Trophoblast cell (in vitro differentiated cells and primary cell): Measurements from ENCODE around the gene ADAM8.
"Not testable (repeated sequence)": the region's sequence is repeated elsewhere in the genome, so short reads cannot be mapped to it uniquely, and the experiment has no call there.

Experiments
- DNase-seq, 2 donors: peaks; one replicate each; pipeline ENCODE4 v3.0.0-alpha.2; 2016
- H2AFZ ChIP-seq: 2 replicates; pipeline ENCODE4 v1.6.1; 2013; ENCODE audit warnings: low read length, moderate library complexity, mild to moderate bottlenecking; ENCODE audit not compliant: insufficient read depth, poor library complexity
- H2AK5ac ChIP-seq: 2 replicates; pipeline ENCODE4 v1.6.1; 2013; ENCODE audit warnings: mild to moderate bottlenecking, low read length
- H2BK120ac ChIP-seq: 2 replicates; pipeline ENCODE4 v1.6.1; 2013; ENCODE audit warnings: low read length, mild to moderate bottlenecking, moderate library complexity; ENCODE audit not compliant: insufficient read depth, poor library complexity
- H2BK12ac ChIP-seq: 2 replicates; pipeline ENCODE4 v1.6.1; 2013; ENCODE audit warnings: mild to moderate bottlenecking, low read length, moderate library complexity
- H2BK5ac ChIP-seq: 2 replicates; pipeline ENCODE4 v1.6.1; 2013; ENCODE audit warnings: low read length, low read depth, moderate library complexity, mild to moderate bottlenecking; ENCODE audit not compliant: poor library complexity
- H3K14ac ChIP-seq: 2 replicates; pipeline ENCODE4 v1.6.1; 2013; ENCODE audit warnings: mild to moderate bottlenecking, low read length
- H3K18ac ChIP-seq: 2 replicates; pipeline ENCODE4 v1.6.1; 2013; ENCODE audit warnings: mild to moderate bottlenecking, low read length
- H3K23ac ChIP-seq: 2 replicates; pipeline ENCODE4 v1.6.1; 2013; ENCODE audit warnings: low read length
- H3K27ac ChIP-seq: 2 replicates; pipeline ENCODE4 v1.5.1; 2013; ENCODE audit warnings: low read depth, mild to moderate bottlenecking, inconsistent platforms, low read length, moderate library complexity
- H3K27me3 ChIP-seq: 2 replicates; pipeline ENCODE4 v1.6.1; 2013; ENCODE audit warnings: inconsistent platforms, mild to moderate bottlenecking, low read length, moderate library complexity; ENCODE audit not compliant: insufficient read depth
- H3K36me3 ChIP-seq, 2 experiments: 1 replicate in 1 of 2; 2 replicates in 1 of 2; pipeline ENCODE4 v1.6.1; 2013; ENCODE audit warnings: low read length in 2 of 2, mild to moderate bottlenecking in 2 of 2, moderate library complexity in 1 of 2; ENCODE audit not compliant: insufficient read depth in 2 of 2, control insufficient read depth in 1 of 2
- H3K4ac ChIP-seq: 2 replicates; pipeline ENCODE4 v1.6.1; 2013; ENCODE audit warnings: low read depth, mild to moderate bottlenecking, low read length, moderate library complexity
- H3K4me1 ChIP-seq, 2 experiments: 1 replicate in 1 of 2; 2 replicates in 1 of 2; pipeline ENCODE4 v1.6.1; 2013; ENCODE audit warnings: low read length in 2 of 2, mild to moderate bottlenecking in 2 of 2, moderate library complexity in 1 of 2; ENCODE audit not compliant: insufficient read depth in 2 of 2, control insufficient read depth in 1 of 2
- H3K4me2 ChIP-seq: 2 replicates; pipeline ENCODE4 v1.6.1; 2013; ENCODE audit warnings: inconsistent platforms, mild to moderate bottlenecking, low read length, moderate library complexity
- H3K4me3 ChIP-seq: 2 replicates; pipeline ENCODE4 v1.5.1; 2013; ENCODE audit warnings: mild to moderate bottlenecking, low read depth, low read length, inconsistent platforms
- H3K79me1 ChIP-seq: one replicate; pipeline ENCODE4 v1.6.1; 2013; ENCODE audit warnings: low read length
- H3K79me2 ChIP-seq: 2 replicates; pipeline ENCODE4 v1.6.1; 2013; ENCODE audit warnings: low read length, mild to moderate bottlenecking; ENCODE audit not compliant: control insufficient read depth, insufficient read depth, poor library complexity
- H3K9ac ChIP-seq: 2 replicates; pipeline ENCODE4 v1.6.1; 2013; ENCODE audit warnings: mild to moderate bottlenecking, low read length
- H3K9me3 ChIP-seq: 2 replicates; pipeline ENCODE4 v1.6.1; 2013; ENCODE audit warnings: low read depth, mild to moderate bottlenecking, control low read depth, inconsistent platforms, low read length; ENCODE audit not compliant: insufficient read depth
- H4K12ac ChIP-seq: 2 replicates; pipeline ENCODE4 v1.6.1; 2013; ENCODE audit warnings: low read depth, mild to moderate bottlenecking, low read length, moderate library complexity
- H4K8ac ChIP-seq: 2 replicates; pipeline ENCODE4 v1.6.1; 2013; ENCODE audit warnings: low read depth, mild to moderate bottlenecking, low read length, moderate library complexity
- H4K91ac ChIP-seq: one replicate; pipeline ENCODE4 v1.6.1; 2013; ENCODE audit warnings: low read depth, mild to moderate bottlenecking, low read length, moderate library complexity
- WGBS: extraction: QIAGEN DNeasy Blood & Tissue Kit; methylation state at CpG from one replicate; pipeline ENCODE4 v1.1.7; 2013; ENCODE audit warnings: missing lambda C conversion rate; ENCODE audit not compliant: insufficient read length, insufficient coverage; ENCODE audit errors: extremely low coverage; 5-methylcytosine and 5-hydroxymethylcytosine counted together

Gene ADAM8

GRCh38 chr10:133324198-133324792 is 47.6 kb upstream of the ADAM8 start:
- no peak overlapping the region for H3K4me3 ChIP-seq
- no peak overlapping the region for H2BK120ac ChIP-seq
- H3K27ac ChIP-seq: no peak overlapping the region
- H2BK5ac ChIP-seq: no peak overlapping the region
- peak in 1 of 2 donors; percentile 26 for DNase-seq
- peaks cover 8% of the 10 kb centered on the region for H3K9me3 ChIP-seq
- H3K4me2 ChIP-seq: no peak overlapping the region
- H3K79me2 ChIP-seq: no peaks in the 10 kb centered on the region
- H3K18ac ChIP-seq: no peak overlapping the region
- H3K4me1 ChIP-seq: peaks cover 7 to 16% of the 10 kb centered on the region in 2 experiments
- H2AFZ ChIP-seq: no peak overlapping the region
- no peaks in the 10 kb centered on the region for H3K79me1 ChIP-seq
- no peak overlapping the region for H3K23ac ChIP-seq
- H2BK12ac ChIP-seq: no peak overlapping the region
- H4K12ac ChIP-seq: no peak overlapping the region
- no peak overlapping the region for H3K9ac ChIP-seq
- H3K36me3 ChIP-seq: no peaks in the 10 kb centered on the region
- H3K27me3 ChIP-seq: peaks cover 21% of the 10 kb centered on the region
- H4K8ac ChIP-seq: no peak overlapping the region
- H3K14ac ChIP-seq: no peak overlapping the region
- H2AK5ac ChIP-seq: no peak overlapping the region
- WGBS: no CpG with 5 or more reads among the region's 13 CpGs
- H3K4ac ChIP-seq: no peak overlapping the region
- no peak overlapping the region for H4K91ac ChIP-seq

- Histone ChIP-seq H3K4me1 (peaks cover 8 to 15% of the 10 kb centered on the region in 2 experiments), H3K9me3 (peaks cover 10% of the 10 kb centered on the region), H3K27me3 (peaks cover 21% of the 10 kb centered on the region)
- not testable (repeated sequence) for H2BK5ac ChIP-seq, H3K4me3 ChIP-seq, H4K12ac ChIP-seq, H2AK5ac ChIP-seq, H3K36me3 ChIP-seq, H3K14ac ChIP-seq, H2BK12ac ChIP-seq, H3K27ac ChIP-seq, H2AFZ ChIP-seq, DNase-seq, H3K9ac ChIP-seq, H3K79me1 ChIP-seq, H3K4ac ChIP-seq, H3K4me2 ChIP-seq, H3K79me2 ChIP-seq, H3K18ac ChIP-seq, H3K23ac ChIP-seq, H4K91ac ChIP-seq, H2BK120ac ChIP-seq, H4K8ac ChIP-seq
- no CpG with 5 or more reads among the region's 14 CpGs for WGBS
Measured at GRCh38 chr10:133322064-133322709, 45.5 kb upstream of the ADAM8 start.

- H3K27me3 ChIP-seq: peaks cover 13% of the 10 kb centered on the region
- H3K18ac ChIP-seq, H2BK12ac ChIP-seq, H3K4me2 ChIP-seq, H4K91ac ChIP-seq, H2AFZ ChIP-seq, H3K79me2 ChIP-seq, H3K27ac ChIP-seq, H3K4ac ChIP-seq, H3K23ac ChIP-seq, H2BK5ac ChIP-seq, H3K4me3 ChIP-seq, H2BK120ac ChIP-seq, H3K9ac ChIP-seq, H4K12ac ChIP-seq, H4K8ac ChIP-seq, H3K4me1 ChIP-seq, H3K14ac ChIP-seq, H3K9me3 ChIP-seq, H2AK5ac ChIP-seq, H3K79me1 ChIP-seq, H3K36me3 ChIP-seq, DNase-seq: not testable (repeated sequence)
- WGBS: no CpG with 5 or more reads among the region's 6 CpGs
Measured at GRCh38 chr10:133320852-133321422, 44.3 kb upstream of the ADAM8 start.

GRCh38 chr10:133318494-133319127 is 41.9 kb upstream of the ADAM8 start:
- no peak overlapping the region for H2BK120ac ChIP-seq
- peak overlapping the region; percentile 59 for H2AFZ ChIP-seq
- no peak overlapping the region for H2BK5ac ChIP-seq
- H3K4me2 ChIP-seq: peak overlapping the region; percentile 57
- no peak overlapping the region for H3K23ac ChIP-seq
- H3K27ac ChIP-seq: no peak overlapping the region
- no peak overlapping the region for H2AK5ac ChIP-seq
- no CpG with 5 or more reads among the region's 51 CpGs for WGBS
- no peak overlapping the region for H4K91ac ChIP-seq
- H3K14ac ChIP-seq: no peak overlapping the region
- peaks cover 2 to 4% of the 10 kb centered on the region in 2 experiments for H3K4me1 ChIP-seq
- no peaks in the 10 kb centered on the region for H3K27me3 ChIP-seq
- no peaks in the 10 kb centered on the region for H3K79me1 ChIP-seq
- H3K4me3 ChIP-seq: no peak overlapping the region
- no peak overlapping the region for H2BK12ac ChIP-seq
- H3K4ac ChIP-seq: no peak overlapping the region
- DNase-seq: peak; percentile 33 to 61
- H3K9me3 ChIP-seq: peaks cover 7% of the 10 kb centered on the region
- no peak overlapping the region for H4K12ac ChIP-seq
- H3K36me3 ChIP-seq: no peaks in the 10 kb centered on the region
- no peak overlapping the region for H3K18ac ChIP-seq
- no peaks in the 10 kb centered on the region for H3K79me2 ChIP-seq
- no peak overlapping the region for H4K8ac ChIP-seq
- no peak overlapping the region for H3K9ac ChIP-seq
